NK-92 (cell line): ENCODE results near the gene ZNF311.
"Not testable (repeated sequence)": the region's sequence is repeated elsewhere in the genome, so short reads cannot be mapped to it uniquely, and the experiment has no call there.

Experiments
- DNase-seq: peaks from one replicate; lab custom pipeline; 2025; ENCODE audit not compliant: unreplicated experiment; lab: John Stamatoyannopoulos, UW

Gene ZNF311

GRCh38 chr6:28983838-28984237, 21.3 kb downstream of the ZNF311 start:
- DNase-seq, result no peak

GRCh38 chr6:28982476-28983266, 22.4 kb downstream of the ZNF311 start:
- no peak for DNase-seq

GRCh38 chr6:28981833-28982475, 23.2 kb downstream of the ZNF311 start:
- no peak for DNase-seq

- DNase-seq, result no peak
Observed at GRCh38 chr6:28981431-28981832, 23.7 kb downstream of the ZNF311 start.

- no peak for DNase-seq
Observed at GRCh38 chr6:28980852-28981430, 24.2 kb downstream of the ZNF311 start.

- no peak for DNase-seq
Observed at GRCh38 chr6:28980137-28980851, 24.8 kb downstream of the ZNF311 start.

- DNase-seq, result no peak
Observed at GRCh38 chr6:28979679-28980078, 25.4 kb downstream of the ZNF311 start.

- no peak for DNase-seq
Observed at GRCh38 chr6:28978959-28979561, 26.1 kb downstream of the ZNF311 start.

GRCh38 chr6:28978133-28978491, 27.0 kb downstream of the ZNF311 start:
- no peak for DNase-seq

- no peak for DNase-seq
Observed at GRCh38 chr6:28977341-28978132, 27.6 kb downstream of the ZNF311 start.

GRCh38 chr6:28976677-28977076, 28.4 kb downstream of the ZNF311 start:
- DNase-seq, result no peak

GRCh38 chr6:28974505-28974904, 30.6 kb downstream of the ZNF311 start:
- no peak for DNase-seq

GRCh38 chr6:28970056-28970455, 35.1 kb downstream of the ZNF311 start:
- not testable (repeated sequence) for DNase-seq

- DNase-seq, result no peak
Observed at GRCh38 chr6:28969129-28969528, 36.0 kb downstream of the ZNF311 start.

- no peak for DNase-seq
Observed at GRCh38 chr6:28968476-28968875, 36.6 kb downstream of the ZNF311 start.

GRCh38 chr6:28965706-28966105, 39.4 kb downstream of the ZNF311 start:
- no peak for DNase-seq

- no peak for DNase-seq
Observed at GRCh38 chr6:28960846-28961500, 44.1 kb downstream of the ZNF311 start.

GRCh38 chr6:28958561-28959243, 46.4 kb downstream of the ZNF311 start:
- not testable (repeated sequence) for DNase-seq

GRCh38 chr6:28957795-28958314, 47.3 kb downstream of the ZNF311 start:
- not testable (repeated sequence) for DNase-seq
